Mucosa of descending colon (tissue), 3 donors: Measurements from ENCODE around the gene XIRP2. TPM values are rescaled to one million over a fixed set of nuclear protein-coding genes. Genes with fewer than 3 reads are reported as not detected.

ENCODE experiments used
- ATAC-seq: fragments of 200-7000 bp; cut with Tn5 transposase; one replicate; pipeline ENCODE4 v1.9.1; 2020; ENCODE audit warnings: mild to moderate bottlenecking, moderate library complexity
- DNase-seq, 3 donors: peaks; one replicate each; pipeline ENCODE4 v3.0.0-alpha.2; 2020
- H3K36me3 ChIP-seq: fragments of 200-600 bp; one replicate; pipeline ENCODE4 v1.8.0; 2021; ENCODE audit warnings: low read depth, mild to moderate bottlenecking
- H3K4me1 ChIP-seq: fragments of 200-600 bp; one replicate; pipeline ENCODE4 v1.8.0; 2021; ENCODE audit warnings: low read depth, mild to moderate bottlenecking
- H3K4me3 ChIP-seq: fragments of 200-600 bp; one replicate; pipeline ENCODE4 v1.8.0; 2021; ENCODE audit warnings: mild to moderate bottlenecking
- H3K9me3 ChIP-seq: fragments of 200-600 bp; one replicate; pipeline ENCODE4 v1.8.0; 2021; ENCODE audit warnings: mild to moderate bottlenecking
- intact Hi-C, 2 donors: fragments of 100-400 bp; cut with DNase I in 1 of 2; cut with micrococcal nuclease in 1 of 2; formaldehyde crosslinking; loops; one replicate each; pipeline versions ENCODE4 v1.11.0 to v1.11.1; 2022; cut with DNase I, micrococcal nuclease
- total RNA-seq, 3 donors: library from RNA; stranded (reverse); fragmentation: NEBNext Ultra II Directional in 2 of 3; extraction: Animal tissue kit (Norgen Biotek cat#: 25700) in 2 of 3; gene quantifications; one replicate each; pipeline versions ENCODE4 v1.2.1 to v1.2.4, GENCODE V29; 2021 to 2023
- TF ChIP-seq, protein P1 (sequence below): fragments of 200-600 bp; IDR thresholded peaks from one replicate; pipeline ENCODE4 v1.8.0; 2022; ENCODE audit warnings: antibody characterized with exemption, mild to moderate bottlenecking
- donor health status: DM: no; HTN: no; CAD: no; lungs with moderate emphysema.
- donor health status: DM: no; HTN: no; CAD: no.
- donor health status: DM: no; HTN: yes; CAD: no.

Gene XIRP2
- total RNA-seq, 3 donors from 2014 or later: 0.29 to 0.55 TPM; not detected in 1

DNA sequence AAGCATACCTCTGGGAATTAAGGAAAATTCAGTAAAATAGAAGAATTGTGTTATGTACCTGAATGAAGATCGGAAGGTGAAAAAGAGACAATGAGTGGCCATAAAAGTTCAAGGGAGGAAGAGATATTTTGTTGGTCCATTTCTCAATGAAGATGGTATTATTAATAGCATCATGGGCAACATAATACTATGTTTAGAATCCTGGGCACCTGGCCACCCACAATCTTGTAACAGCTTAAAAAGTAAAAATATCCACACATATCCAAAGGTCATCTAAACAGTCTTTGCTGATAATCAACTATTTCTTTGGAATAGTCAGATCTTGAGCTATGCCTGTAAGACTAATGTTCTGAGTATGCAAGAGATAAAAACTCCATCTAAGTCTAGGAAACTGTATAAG, 73.7 kb downstream of the XIRP2 start:
- TF ChIP-seq, protein P1, sequence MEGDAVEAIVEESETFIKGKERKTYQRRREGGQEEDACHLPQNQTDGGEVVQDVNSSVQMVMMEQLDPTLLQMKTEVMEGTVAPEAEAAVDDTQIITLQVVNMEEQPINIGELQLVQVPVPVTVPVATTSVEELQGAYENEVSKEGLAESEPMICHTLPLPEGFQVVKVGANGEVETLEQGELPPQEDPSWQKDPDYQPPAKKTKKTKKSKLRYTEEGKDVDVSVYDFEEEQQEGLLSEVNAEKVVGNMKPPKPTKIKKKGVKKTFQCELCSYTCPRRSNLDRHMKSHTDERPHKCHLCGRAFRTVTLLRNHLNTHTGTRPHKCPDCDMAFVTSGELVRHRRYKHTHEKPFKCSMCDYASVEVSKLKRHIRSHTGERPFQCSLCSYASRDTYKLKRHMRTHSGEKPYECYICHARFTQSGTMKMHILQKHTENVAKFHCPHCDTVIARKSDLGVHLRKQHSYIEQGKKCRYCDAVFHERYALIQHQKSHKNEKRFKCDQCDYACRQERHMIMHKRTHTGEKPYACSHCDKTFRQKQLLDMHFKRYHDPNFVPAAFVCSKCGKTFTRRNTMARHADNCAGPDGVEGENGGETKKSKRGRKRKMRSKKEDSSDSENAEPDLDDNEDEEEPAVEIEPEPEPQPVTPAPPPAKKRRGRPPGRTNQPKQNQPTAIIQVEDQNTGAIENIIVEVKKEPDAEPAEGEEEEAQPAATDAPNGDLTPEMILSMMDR: no peak
- intact Hi-C loops: no loop called here
- no peaks in the 10 kb centered on the region for H3K36me3 ChIP-seq
- no peak for ATAC-seq
- H3K4me1 ChIP-seq: no peaks in the 10 kb centered on the region
- no peak for DNase-seq
- H3K9me3 ChIP-seq: no peaks in the 10 kb centered on the region
- H3K4me3 ChIP-seq: no peak overlapping the region

DNA sequence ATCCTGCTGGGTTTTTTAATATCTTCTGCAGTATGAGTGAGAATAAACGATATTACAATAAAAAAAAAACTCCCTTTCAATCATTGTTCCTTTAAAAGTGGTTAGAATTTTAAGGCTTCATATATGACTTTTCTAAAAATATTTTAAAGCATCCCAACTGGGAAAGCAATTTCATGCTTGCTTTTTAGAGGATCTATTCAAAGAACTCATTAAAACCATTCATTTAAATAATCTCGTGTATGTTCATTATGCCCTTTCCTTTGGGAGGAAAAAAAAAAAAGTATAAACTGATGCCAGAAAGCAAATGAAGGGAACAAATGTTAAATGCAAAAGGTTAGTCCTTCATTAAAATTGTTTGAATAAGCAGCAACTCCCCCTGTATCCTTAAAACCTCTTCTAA, 81.2 kb downstream of the XIRP2 start:
- H3K4me1 ChIP-seq: no peaks in the 10 kb centered on the region
- H3K36me3 ChIP-seq: no peaks in the 10 kb centered on the region
- no peaks in the 10 kb centered on the region for H3K9me3 ChIP-seq
- H3K4me3 ChIP-seq: no peak overlapping the region
- TF ChIP-seq, protein P1: no peak
- ATAC-seq (no peak), DNase-seq (no peak)
- intact Hi-C loops: no loop called here

DNA sequence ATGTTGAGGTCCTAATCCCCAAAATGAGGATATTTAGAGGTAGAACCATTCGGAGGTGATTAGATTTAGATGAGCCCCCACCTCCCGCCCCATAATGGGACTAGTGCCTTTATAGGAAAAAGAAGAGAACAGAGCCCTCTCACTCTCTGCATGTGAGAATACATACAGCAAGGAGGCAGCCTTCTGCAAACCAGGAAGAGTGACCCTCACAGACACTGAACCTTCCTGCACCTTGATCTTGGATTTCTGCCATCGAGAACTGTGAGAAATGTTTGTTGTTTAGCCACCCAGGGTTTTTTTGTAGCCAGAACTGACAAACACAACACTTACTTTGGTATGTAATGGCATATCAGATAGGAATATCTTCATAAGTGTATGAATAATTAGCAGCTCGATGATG, 83.7 kb downstream of the XIRP2 start:
- intact Hi-C loops: no loop called here
- H3K4me1 ChIP-seq: no peaks in the 10 kb centered on the region
- no peak overlapping the region for H3K4me3 ChIP-seq
- no peaks in the 10 kb centered on the region for H3K36me3 ChIP-seq
- no peaks in the 10 kb centered on the region for H3K9me3 ChIP-seq
- TF ChIP-seq, protein P1: no peak
- DNase-seq (no peak), ATAC-seq (peak; percentile 25)

DNA sequence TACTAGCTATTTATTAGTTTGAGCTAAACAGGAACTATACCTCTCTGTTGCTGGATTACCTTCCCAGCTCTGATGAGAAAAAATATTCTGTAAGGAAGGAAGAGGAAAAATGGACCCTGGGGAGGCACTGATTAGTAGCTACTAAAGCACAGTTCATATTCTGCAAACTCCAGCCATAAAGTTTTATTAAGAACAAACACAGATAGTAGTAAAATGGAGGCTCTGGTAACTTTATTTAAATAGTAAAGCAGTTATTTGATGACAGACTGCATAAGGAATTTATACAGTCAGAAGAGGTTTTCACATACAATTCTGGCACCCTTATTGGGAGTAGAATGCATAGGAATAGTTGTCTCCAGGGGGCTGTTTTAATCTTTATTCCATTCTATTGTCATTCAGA, 84.1 kb downstream of the XIRP2 start:
- H3K4me1 ChIP-seq: no peaks in the 10 kb centered on the region
- DNase-seq (no peak), ATAC-seq (peak; percentile 21)
- H3K36me3 ChIP-seq: no peaks in the 10 kb centered on the region
- TF ChIP-seq, protein P1: no peak
- no peak overlapping the region for H3K4me3 ChIP-seq
- no peaks in the 10 kb centered on the region for H3K9me3 ChIP-seq
- intact Hi-C loops: no loop called here

DNA sequence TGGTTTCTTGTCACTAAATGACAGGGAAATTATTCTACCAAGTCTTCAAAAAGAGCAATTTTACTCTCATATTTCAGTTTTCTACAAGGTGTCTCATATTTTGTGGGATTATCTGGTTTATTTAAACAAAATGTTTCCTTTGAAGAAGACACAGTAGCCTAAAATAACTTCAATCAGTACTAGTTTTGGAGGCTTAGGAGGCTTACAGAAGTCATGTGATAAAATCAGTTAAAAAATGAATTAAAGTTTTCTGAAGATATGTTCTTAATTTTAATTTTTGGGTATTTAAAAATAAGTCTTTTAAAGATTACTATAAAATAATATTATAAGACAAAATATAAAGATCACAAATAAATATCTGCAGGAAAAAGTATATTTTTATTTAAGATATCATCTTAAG, 95.9 kb downstream of the XIRP2 start:
- Histone ChIP-seq H3K9me3 (peaks cover 8% of the 10 kb centered on the region), H3K4me3 (no peak overlapping the region), H3K4me1 (no peaks in the 10 kb centered on the region), H3K36me3 (no peaks in the 10 kb centered on the region)
- no peak for ATAC-seq
- no peak for DNase-seq
- intact Hi-C loops: no loop called here
- TF ChIP-seq, protein P1: no peak

DNA sequence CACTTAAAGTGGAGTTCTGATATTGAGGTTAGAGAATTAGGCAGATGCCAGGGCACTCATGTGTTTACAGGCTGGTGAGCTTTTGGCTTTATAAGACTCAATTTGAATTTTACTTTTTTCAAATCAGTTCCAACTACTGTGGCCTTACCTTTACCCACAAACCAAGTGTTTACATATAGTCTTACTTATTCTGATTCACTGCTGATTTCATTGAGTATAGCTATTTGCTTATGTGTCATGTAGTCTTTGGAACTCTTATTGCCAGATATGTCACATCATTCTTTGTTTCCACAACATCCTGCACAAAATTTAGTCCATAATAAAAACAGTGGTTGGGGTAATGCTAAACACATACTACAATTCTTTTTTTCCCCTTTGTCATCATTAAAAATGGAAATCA, 96.5 kb downstream of the XIRP2 start:
- DNase-seq (no peak), ATAC-seq (no peak)
- intact Hi-C loops: no loop called here
- Histone ChIP-seq H3K4me1 (no peaks in the 10 kb centered on the region), H3K4me3 (no peak overlapping the region), H3K9me3 (peaks cover 5% of the 10 kb centered on the region), H3K36me3 (no peaks in the 10 kb centered on the region)
- TF ChIP-seq, protein P1: no peak
